ENCODE data around the gene DUSP5.

- no peak for TF ChIP-seq CTCF (IDR thresholded peaks at IDR 0.05; ENCODE audit: control extremely low read depth in 1 of 3, insufficient read depth in 1 of 3, low read depth in 1 of 3, low read length in 3 of 3)
- no peak for TF ChIP-seq TAF1 (IDR thresholded peaks at IDR 0.05; ENCODE audit: low read depth, low read length)
- no peak for TF ChIP-seq PHF8 (conservative IDR thresholded peaks at IDR 0.05; ENCODE audit: low read depth, low read length)
- no peak for TF ChIP-seq CEBPB (IDR thresholded peaks at IDR 0.05; ENCODE audit: low read depth, low read length)
- no peak for TF ChIP-seq POLR2AphosphoS5 (IDR thresholded peaks at IDR 0.05; ENCODE audit: low read depth, low read length)
- no peak for TF ChIP-seq ZNF274 (IDR thresholded peaks at IDR 0.05; ENCODE audit: borderline replicate concordance, extremely low read depth, low read length)
Measured at GRCh38 chr10:110459600-110459999, 38.1 kb upstream of the DUSP5 start.
